H1 (cell line): ENCODE results near the gene CHST12. TPM values are rescaled to one million over a fixed set of nuclear protein-coding genes. Genes with fewer than 3 reads are reported as not detected.

Experiments used
- ATF2 ChIP-seq: IDR thresholded peaks from 2 replicates; pipeline ENCODE4 v1.6.1; 2012; ENCODE audit warnings: low read length, inconsistent platforms
- CHD1 ChIP-seq: IDR thresholded peaks from 2 replicates; pipeline ENCODE4 v1.6.1; 2012; ENCODE audit warnings: low read depth, low read length, improper control_type of control experiment
- CHD7 ChIP-seq: fragments of 300-600 bp; sonication (generic); IDR thresholded peaks from 2 replicates; pipeline ENCODE4 v1.7.1; 2012; ENCODE audit warnings: low read length, moderate library complexity, mild to moderate bottlenecking, inconsistent platforms; ENCODE audit not compliant: insufficient replicate concordance
- MAFK ChIP-seq: IDR thresholded peaks from 2 replicates; pipeline ENCODE4 v1.6.1; 2012; ENCODE audit warnings: low read depth, mild to moderate bottlenecking, improper control_type of control experiment, low read length
- MAX ChIP-seq: IDR thresholded peaks from 2 replicates; pipeline ENCODE4 v1.6.1; 2012; ENCODE audit warnings: inconsistent platforms
- NRF1 ChIP-seq: IDR thresholded peaks from 2 replicates; pipeline ENCODE4 v1.6.1; 2011; ENCODE audit warnings: mild to moderate bottlenecking, low read depth, low read length, improper control_type of control experiment
- SP2 ChIP-seq: IDR thresholded peaks from 2 replicates; pipeline ENCODE4 v1.6.1; 2012; ENCODE audit warnings: mild to moderate bottlenecking, low read length, inconsistent platforms
- TAF7 ChIP-seq: optimal IDR thresholded peaks from 2 replicates; pipeline ENCODE3; 2011; ENCODE audit warnings: low read depth, mild to moderate bottlenecking, inconsistent platforms, low read length, moderate library complexity, borderline replicate concordance
- YY1 ChIP-seq: IDR thresholded peaks from 2 replicates; pipeline ENCODE4 v1.6.1; 2011; ENCODE audit warnings: low read depth, mild to moderate bottlenecking, low read length
- polyA plus RNA-seq, 7 experiments: library from polyadenylated mRNA; depleted of rRNA in 3 of 7; stranded (reverse) in 5 of 7; unstranded in 2 of 7; fragments of >200 nt in 5 of 7; fragments of 200-250 nt in 2 of 7; gene quantifications; 1 replicate in 5 of 7; 2 replicates in 1 of 7; 4 replicates in 1 of 7; pipeline versions ENCODE4 v1.2.1 to v1.2.3, GENCODE V29; 2011 to 2013; ENCODE audit warnings: missing spikeins in 2 of 7, mixed read lengths in 2 of 7
- total RNA-seq: library from RNA; stranded (reverse); fragmentation: NEBNext Ultra II Directional; extraction: Animal tissue kit (Norgen Biotek cat#: 25700); gene quantifications from 2 replicates; pipeline ENCODE4 v1.2.1, GENCODE V29; 2021

Gene CHST12
- total and polyA plus RNA-seq, 2 of the 8 experiments (the other 6 are each of a cell fraction or from before 2014, with no cell fraction given), result 13.4 to 24.1 TPM

GRCh38 chr7:2358968-2359527, 44.4 kb upstream of the CHST12 start (continued):
- TF ChIP-seq CHD7 (no peak), MAFK (no peak), SP2 (no peak), ATF2 (no peak), CHD1 (no peak), MAX (no peak), YY1 (no peak), TAF7 (no peak), NRF1 (no peak)
